ENCODE measurements around the gene C20orf202.

The C20orf202 gene

GRCh38 chr20:1177680-1178079, 25.6 kb upstream of the C20orf202 start:
- Histone ChIP-seq H3K36me3 (peaks cover 47% of the 10 kb centered on the region), H3K4me1 (ENCODE audit: control insufficient read depth in 1 of 2, insufficient read depth in 1 of 2, low read depth in 1 of 2, low read length in 1 of 2) (no peaks in the 10 kb centered on the region), H3K4me3 (ENCODE audit: low read depth in 1 of 2, low read length in 1 of 2) (no peak overlapping the region), H3K27ac (no peak overlapping the region), H3K9me3 (no peaks in the 10 kb centered on the region), H3K27me3 (peaks cover 10% of the 10 kb centered on the region)
- TF ChIP-seq, protein P1, sequence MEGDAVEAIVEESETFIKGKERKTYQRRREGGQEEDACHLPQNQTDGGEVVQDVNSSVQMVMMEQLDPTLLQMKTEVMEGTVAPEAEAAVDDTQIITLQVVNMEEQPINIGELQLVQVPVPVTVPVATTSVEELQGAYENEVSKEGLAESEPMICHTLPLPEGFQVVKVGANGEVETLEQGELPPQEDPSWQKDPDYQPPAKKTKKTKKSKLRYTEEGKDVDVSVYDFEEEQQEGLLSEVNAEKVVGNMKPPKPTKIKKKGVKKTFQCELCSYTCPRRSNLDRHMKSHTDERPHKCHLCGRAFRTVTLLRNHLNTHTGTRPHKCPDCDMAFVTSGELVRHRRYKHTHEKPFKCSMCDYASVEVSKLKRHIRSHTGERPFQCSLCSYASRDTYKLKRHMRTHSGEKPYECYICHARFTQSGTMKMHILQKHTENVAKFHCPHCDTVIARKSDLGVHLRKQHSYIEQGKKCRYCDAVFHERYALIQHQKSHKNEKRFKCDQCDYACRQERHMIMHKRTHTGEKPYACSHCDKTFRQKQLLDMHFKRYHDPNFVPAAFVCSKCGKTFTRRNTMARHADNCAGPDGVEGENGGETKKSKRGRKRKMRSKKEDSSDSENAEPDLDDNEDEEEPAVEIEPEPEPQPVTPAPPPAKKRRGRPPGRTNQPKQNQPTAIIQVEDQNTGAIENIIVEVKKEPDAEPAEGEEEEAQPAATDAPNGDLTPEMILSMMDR (IDR thresholded peaks at IDR 0.05): no peak

DNA sequence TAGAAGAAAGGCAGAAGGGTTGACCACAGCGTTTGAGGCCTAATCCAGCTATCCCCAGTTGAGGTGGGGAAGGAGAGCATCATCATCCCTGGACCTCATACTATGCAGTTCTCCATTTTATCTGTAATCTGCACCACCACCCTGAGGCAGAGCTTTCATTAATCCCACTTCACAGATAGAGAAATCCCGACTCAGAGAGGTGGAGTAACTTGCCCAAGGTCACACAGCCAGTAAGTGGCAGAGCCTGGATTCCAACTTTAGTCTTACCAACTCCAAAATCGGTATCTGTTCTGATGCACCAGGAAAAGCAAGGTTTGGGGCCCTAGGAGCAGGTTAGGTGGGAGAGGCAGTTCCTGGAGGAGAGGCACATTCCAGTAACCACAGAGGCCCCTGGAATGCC, 25.2 kb upstream of the C20orf202 start:
- TF ChIP-seq, protein P1 (IDR thresholded peaks at IDR 0.05): no peak
- H3K4me1 ChIP-seq (ENCODE audit: control insufficient read depth in 1 of 2, insufficient read depth in 1 of 2, low read depth in 1 of 2, low read length in 1 of 2): no peaks in the 10 kb centered on the region
- H3K9me3 ChIP-seq: no peaks in the 10 kb centered on the region
- no peak overlapping the region for H3K27ac ChIP-seq
- H3K4me3 ChIP-seq (ENCODE audit: low read depth in 1 of 2, low read length in 1 of 2): no peak overlapping the region
- H3K27me3 ChIP-seq: peaks cover 14% of the 10 kb centered on the region
- peaks cover 43% of the 10 kb centered on the region for H3K36me3 ChIP-seq

GRCh38 chr20:1178623-1179022, 24.6 kb upstream of the C20orf202 start:
- no peaks in the 10 kb centered on the region for H3K9me3 ChIP-seq
- peaks cover 38% of the 10 kb centered on the region for H3K36me3 ChIP-seq
- no peaks in the 10 kb centered on the region for H3K4me1 ChIP-seq (ENCODE audit: control insufficient read depth in 1 of 2, insufficient read depth in 1 of 2, low read depth in 1 of 2, low read length in 1 of 2)
- TF ChIP-seq, protein P1 (IDR thresholded peaks at IDR 0.05): no peak
- H3K27me3 ChIP-seq: peaks cover 19% of the 10 kb centered on the region
- no peak overlapping the region for H3K27ac ChIP-seq
- no peak overlapping the region for H3K4me3 ChIP-seq (ENCODE audit: low read depth in 1 of 2, low read length in 1 of 2)

- Histone ChIP-seq H3K4me1 (ENCODE audit: control insufficient read depth in 1 of 2, insufficient read depth in 1 of 2, low read depth in 1 of 2, low read length in 1 of 2) (peaks cover 0 to 5% of the 10 kb centered on the region in 2 experiments), H3K9me3 (no peaks in the 10 kb centered on the region), H3K27ac (no peak overlapping the region), H3K27me3 (peaks cover 42% of the 10 kb centered on the region), H3K4me3 (ENCODE audit: low read depth in 1 of 2, low read length in 1 of 2) (no peak overlapping the region), H3K36me3 (peaks cover 17% of the 10 kb centered on the region)
- TF ChIP-seq, protein P1 (IDR thresholded peaks at IDR 0.05): no peak
Observed at GRCh38 chr20:1180949-1181348, 22.3 kb upstream of the C20orf202 start.

DNA sequence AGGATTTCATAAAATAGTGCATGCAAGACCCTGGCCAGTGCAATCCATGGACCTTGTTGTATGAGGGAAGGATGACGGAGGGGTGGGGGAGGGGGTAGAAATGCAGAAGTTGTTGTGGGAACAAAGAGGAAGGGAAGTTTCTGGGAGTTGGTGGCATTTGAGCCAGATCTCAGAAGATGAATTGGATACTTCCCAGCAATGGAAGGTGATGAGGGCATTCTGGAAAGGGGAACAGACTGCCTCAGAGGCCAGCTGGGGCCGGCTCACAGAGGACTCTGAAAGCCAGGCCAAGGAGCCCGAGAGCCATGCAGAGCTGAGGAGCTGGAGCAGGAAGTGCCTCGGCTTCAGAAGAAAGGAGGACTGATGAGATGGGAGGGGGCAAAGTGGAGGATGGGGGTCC, 21.1 kb upstream of the C20orf202 start:
- Histone ChIP-seq H3K4me1 (ENCODE audit: control insufficient read depth in 1 of 2, insufficient read depth in 1 of 2, low read depth in 1 of 2, low read length in 1 of 2) (peaks cover 0 to 5% of the 10 kb centered on the region in 2 experiments), H3K4me3 (ENCODE audit: low read depth in 1 of 2, low read length in 1 of 2) (no peak overlapping the region), H3K27me3 (peaks cover 54% of the 10 kb centered on the region), H3K9me3 (no peaks in the 10 kb centered on the region), H3K27ac (no peak overlapping the region), H3K36me3 (peaks cover 7% of the 10 kb centered on the region)
- TF ChIP-seq, protein P1 (IDR thresholded peaks at IDR 0.05): no peak

- Histone ChIP-seq H3K4me3 (ENCODE audit: low read depth in 1 of 2, low read length in 1 of 2) (no peak overlapping the region), H3K4me1 (ENCODE audit: control insufficient read depth in 1 of 2, insufficient read depth in 1 of 2, low read depth in 1 of 2, low read length in 1 of 2) (peaks cover 0 to 5% of the 10 kb centered on the region in 2 experiments)
Observed at GRCh38 chr20:1183153-1183552, 20.1 kb upstream of the C20orf202 start.

More at GRCh38 chr20:1183153-1183552, 20.1 kb upstream of the C20orf202 start:
- Histone ChIP-seq H3K27ac (no peak overlapping the region), H3K36me3 (peaks cover 6% of the 10 kb centered on the region), H3K9me3 (no peaks in the 10 kb centered on the region), H3K27me3 (peaks cover 65% of the 10 kb centered on the region)
- TF ChIP-seq, protein P1 (IDR thresholded peaks at IDR 0.05): no peak
